H9 (cell line): Measurements from ENCODE around the gene NUPR1. TPM values are rescaled to one million over a fixed set of nuclear protein-coding genes. Genes with fewer than 3 reads are reported as not detected.
"Not testable (repeated sequence)": the region's sequence is repeated elsewhere in the genome, so short reads cannot be mapped to it uniquely, and the experiment has no call there.

ENCODE experiments used
- DNase-seq: peaks from one replicate; pipeline ENCODE4 v3.0.0-alpha.2; 2017
- H2AFZ ChIP-seq: one replicate; pipeline ENCODE4 v1.6.1; 2013; ENCODE audit warnings: mild to moderate bottlenecking, low read length, control low read depth, moderate library complexity
- H2AK5ac ChIP-seq: 2 replicates; pipeline ENCODE4 v1.6.1; 2013; ENCODE audit warnings: low read length, control low read depth, mixed read lengths; ENCODE audit not compliant: insufficient read length
- H2BK120ac ChIP-seq: one replicate; pipeline ENCODE4 v1.6.1; 2013; ENCODE audit warnings: low read depth, mild to moderate bottlenecking, low read length, control low read depth, inconsistent platforms; ENCODE audit not compliant: poor library complexity, severe bottlenecking
- H2BK12ac ChIP-seq: 2 replicates; pipeline ENCODE4 v1.6.1; 2013; ENCODE audit warnings: low read length, control low read depth, mixed read lengths, low read depth; ENCODE audit not compliant: insufficient read length
- H2BK15ac ChIP-seq: 2 replicates; pipeline ENCODE4 v1.6.1; 2013; ENCODE audit warnings: low read depth, low read length, control low read depth
- H2BK20ac ChIP-seq: one replicate; pipeline ENCODE4 v1.6.1; 2013; ENCODE audit warnings: low read depth, mild to moderate bottlenecking, low read length, control low read depth, inconsistent platforms; ENCODE audit not compliant: poor library complexity, severe bottlenecking
- H2BK5ac ChIP-seq: 2 replicates; pipeline ENCODE4 v1.6.1; 2013; ENCODE audit warnings: low read length, control low read depth, mixed read lengths; ENCODE audit not compliant: insufficient read length
- H3K14ac ChIP-seq: 2 replicates; pipeline ENCODE4 v1.6.1; 2013; ENCODE audit warnings: low read length, control low read depth; ENCODE audit not compliant: insufficient read depth
- H3K18ac ChIP-seq: 2 replicates; pipeline ENCODE4 v1.6.1; 2013; ENCODE audit warnings: low read depth, mild to moderate bottlenecking, mixed read lengths, low read length, control low read depth; ENCODE audit not compliant: insufficient read length
- H3K23ac ChIP-seq: 2 replicates; pipeline ENCODE4 v1.6.1; 2013; ENCODE audit warnings: low read length, control low read depth, mixed read lengths, low read depth; ENCODE audit not compliant: insufficient read length
- H3K23me2 ChIP-seq: 2 replicates; pipeline ENCODE4 v1.6.1; 2013; ENCODE audit warnings: low read depth, mild to moderate bottlenecking, mixed read lengths, low read length, control low read depth; ENCODE audit not compliant: insufficient read length, poor library complexity, severe bottlenecking
- H3K27ac ChIP-seq: 2 replicates; pipeline ENCODE4 v1.5.1; 2013; ENCODE audit warnings: low read length, control low read depth, mixed read lengths, low read depth; ENCODE audit not compliant: insufficient read length
- H3K27me3 ChIP-seq: 2 replicates; pipeline ENCODE4 v1.6.1; 2013; ENCODE audit warnings: low read length, control low read depth, inconsistent platforms; ENCODE audit not compliant: insufficient read depth
- H3K4ac ChIP-seq: 2 replicates; pipeline ENCODE4 v1.6.1; 2013; ENCODE audit warnings: low read depth, mild to moderate bottlenecking, control low read depth, inconsistent platforms, low read length, moderate library complexity
- H3K4me1 ChIP-seq: 2 replicates; pipeline ENCODE4 v1.6.1; 2013; ENCODE audit warnings: low read length, control low read depth, inconsistent platforms; ENCODE audit not compliant: insufficient read depth
- H3K4me2 ChIP-seq: 2 replicates; pipeline ENCODE4 v1.6.1; 2013; ENCODE audit warnings: low read length, control low read depth, mixed read lengths; ENCODE audit not compliant: insufficient read length, insufficient read depth
- H3K56ac ChIP-seq: 2 replicates; pipeline ENCODE4 v1.6.1; 2013; ENCODE audit warnings: low read depth, mild to moderate bottlenecking, mixed read lengths, low read length, control low read depth; ENCODE audit not compliant: insufficient read length
- H3K79me1 ChIP-seq: 2 replicates; pipeline ENCODE4 v1.6.1; 2013; ENCODE audit warnings: low read depth, mild to moderate bottlenecking, moderate library complexity, low read length, control low read depth, inconsistent platforms; ENCODE audit not compliant: insufficient read depth, poor library complexity, severe bottlenecking
- H3K79me2 ChIP-seq: 2 replicates; pipeline ENCODE4 v1.6.1; 2013; ENCODE audit warnings: low read length, control low read depth, inconsistent platforms; ENCODE audit not compliant: insufficient read depth
- H3K9ac ChIP-seq: 2 replicates; pipeline ENCODE4 v1.6.1; 2013; ENCODE audit warnings: low read length, control low read depth, mixed read lengths; ENCODE audit not compliant: insufficient read length; ENCODE audit errors: extremely low read depth
- H3K9me3 ChIP-seq: one replicate; pipeline ENCODE4 v1.6.1; 2013; ENCODE audit warnings: low read depth, low read length, inconsistent platforms; ENCODE audit not compliant: control insufficient read depth
- H3T11ph ChIP-seq: one replicate; pipeline ENCODE4 v1.6.1; 2013; ENCODE audit warnings: mild to moderate bottlenecking, low read length, control low read depth, inconsistent platforms
- H4K20me1 ChIP-seq: one replicate; pipeline ENCODE4 v1.6.1; 2013; ENCODE audit not compliant: control insufficient read depth, insufficient read length, insufficient read depth
- H4K5ac ChIP-seq: 2 replicates; pipeline ENCODE4 v1.6.1; 2013; ENCODE audit warnings: low read depth, mild to moderate bottlenecking, mixed read lengths, low read length, control low read depth; ENCODE audit not compliant: insufficient read length
- H4K8ac ChIP-seq: replicated peaks from 2 replicates; pipeline ENCODE4 v1.6.1; 2013; ENCODE audit warnings: low read length, control low read depth, mixed read lengths, low read depth; ENCODE audit not compliant: insufficient read length
- H4K91ac ChIP-seq: 2 replicates; pipeline ENCODE4 v1.6.1; 2013; ENCODE audit warnings: low read depth, mild to moderate bottlenecking, moderate library complexity, mixed read lengths, low read length, control low read depth; ENCODE audit not compliant: insufficient read length
- H3K27ac Mint-ChIP-seq, 3 experiments: 2 replicates in 2 of 3; 3 replicates in 1 of 3; pipeline ENCODE4 v1.8.0; 2020 to 2021; ENCODE audit warnings: mixed read lengths in 3 of 3, mild to moderate bottlenecking in 1 of 3, moderate library complexity in 1 of 3
- H3K27me3 Mint-ChIP-seq: 2 replicates; pipeline ENCODE4 v1.8.0; 2021; ENCODE audit warnings: low read depth, mild to moderate bottlenecking, moderate library complexity, mixed read lengths
- H3K36me3 Mint-ChIP-seq, 3 experiments: 2 replicates in 2 of 3; 3 replicates in 1 of 3; pipeline ENCODE4 v1.8.0; 2020 to 2021; ENCODE audit warnings: low read depth in 3 of 3, mixed read lengths in 3 of 3; ENCODE audit not compliant: insufficient read depth in 1 of 3
- H3K4me1 Mint-ChIP-seq, 2 experiments: 2 replicates each; pipeline ENCODE4 v1.8.0; 2020; ENCODE audit warnings: mixed read lengths in 2 of 2
- H3K4me3 Mint-ChIP-seq, 2 experiments: 2 replicates in 1 of 2; 3 replicates in 1 of 2; pipeline ENCODE4 v1.8.0; 2020 to 2021; ENCODE audit warnings: mild to moderate bottlenecking in 2 of 2, mixed read lengths in 2 of 2, moderate library complexity in 1 of 2
- H3K9me3 Mint-ChIP-seq, 2 experiments: 2 replicates in 1 of 2; 3 replicates in 1 of 2; pipeline ENCODE4 v1.8.0; 2020; ENCODE audit warnings: mild to moderate bottlenecking in 2 of 2, mixed read lengths in 2 of 2, moderate library complexity in 1 of 2
- CTCF ChIP-seq: fragments of 200-600 bp; sonication (generic); conservative IDR thresholded peaks from 3 replicates; pipeline ENCODE4 v1.8.0; 2021; ENCODE audit warnings: antibody characterized with exemption, mild to moderate bottlenecking
- WGBS: extraction: QIAGEN DNeasy Blood & Tissue Kit; methylation state at CpG from one replicate; pipeline ENCODE4 v1.1.7; 2013; ENCODE audit warnings: missing lambda C conversion rate, low lambda C conversion rate, mixed read lengths; ENCODE audit not compliant: insufficient read length; ENCODE audit errors: extremely low coverage; 5-methylcytosine and 5-hydroxymethylcytosine counted together
- total RNA-seq: library from RNA; stranded (reverse); gene quantifications from 2 replicates; pipeline ENCODE4 v1.2.1, GENCODE V29; 2021

NUPR1 gene
- total RNA-seq, 1 experiment from 2014 or later: 0.35 TPM

GRCh38 chr16:28501258-28502232 is 37.2 kb downstream of the NUPR1 start:
- Histone ChIP-seq H2BK20ac (no peak overlapping the region), H2BK120ac (no peak overlapping the region), H3K9me3 (no peaks in the 10 kb centered on the region), H3K56ac (no peak overlapping the region), H4K91ac (no peak overlapping the region), H2BK5ac (no peak overlapping the region), H3K79me2 (no peaks in the 10 kb centered on the region), H3K23ac (no peak overlapping the region), H3K27ac (no peak overlapping the region), H2BK15ac (no peak overlapping the region), H3K9ac (no peak overlapping the region), H3K23me2 (no peaks in the 10 kb centered on the region), H3K4me2 (no peak overlapping the region), H3K18ac (no peak overlapping the region), H4K8ac (no peak overlapping the region), H3K4ac (no peak overlapping the region), H3K4me1 (no peaks in the 10 kb centered on the region), H3T11ph (no peak overlapping the region), H3K27me3 (no peaks in the 10 kb centered on the region), H2AFZ (no peak overlapping the region), H3K14ac (no peak overlapping the region), H2AK5ac (no peak overlapping the region), H2BK12ac (no peak overlapping the region), H3K79me1 (no peaks in the 10 kb centered on the region), H4K5ac (peak overlapping the region; percentile 20), H4K20me1 (no peaks in the 10 kb centered on the region)
- no peak overlapping the region for H3K27ac Mint-ChIP-seq
- no CpG with 5 or more reads among the region's 19 CpGs for WGBS
- no peaks in the 10 kb centered on the region for H3K9me3 Mint-ChIP-seq
- no peaks in the 10 kb centered on the region for H3K36me3 Mint-ChIP-seq
- H3K4me1 Mint-ChIP-seq: 0 out of 4 replicates have a peak, but pooled peaks cover 0 to 2% of the 10 kb centered on the region in 2 experiments
- peaks cover 19% of the 10 kb centered on the region for H3K27me3 Mint-ChIP-seq
- TF ChIP-seq CTCF: no peak
- no peak overlapping the region for H3K4me3 Mint-ChIP-seq
- no peak for DNase-seq

DNA sequence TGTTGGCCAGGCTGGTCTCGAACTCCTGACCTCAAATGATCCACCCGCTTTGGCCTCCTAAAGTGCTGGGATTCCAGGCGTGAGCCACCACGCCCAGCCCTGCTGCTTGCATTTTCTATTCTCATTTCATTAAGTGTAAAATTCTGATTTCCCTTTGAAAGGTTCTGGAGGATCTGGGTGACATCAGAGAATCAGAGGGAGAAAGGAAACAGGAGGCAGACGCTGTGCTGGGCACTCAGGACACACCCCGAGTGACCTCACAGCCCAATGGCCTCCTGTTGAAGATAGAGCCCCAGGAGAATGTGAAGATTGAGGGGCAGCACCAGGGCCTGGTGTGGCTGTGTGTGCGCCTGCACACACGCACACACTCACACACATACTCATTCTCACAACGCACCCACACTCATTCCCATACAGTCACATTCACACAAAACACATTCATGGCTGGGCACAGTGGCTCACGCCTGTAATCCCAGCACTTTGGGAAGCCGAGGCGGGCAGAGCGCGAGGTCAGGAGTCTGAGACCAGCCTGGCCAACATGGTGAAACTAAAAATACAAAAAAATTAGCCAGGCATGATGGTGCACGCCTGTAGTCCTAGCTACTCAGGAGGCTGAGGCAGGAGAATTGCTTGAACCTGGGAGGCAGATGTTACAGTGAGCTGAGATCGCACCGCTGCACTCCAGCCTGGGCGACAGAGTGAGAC is 38.1 kb downstream of the NUPR1 start:
- Mint-ChIP-seq H3K27ac (peak overlapping the region in 1 of 3 experiments; percentile 59; a peak in 1 of 7 replicates), H3K27me3 (peaks cover 17% of the 10 kb centered on the region)
- not testable (repeated sequence) for H3K27me3 ChIP-seq, H3K4me3 Mint-ChIP-seq, H3K79me1 ChIP-seq, H4K91ac ChIP-seq, H2BK120ac ChIP-seq, H2BK20ac ChIP-seq, H4K5ac ChIP-seq, H3K36me3 Mint-ChIP-seq, H3K14ac ChIP-seq, H3K56ac ChIP-seq, H3K4me1 ChIP-seq, H2BK5ac ChIP-seq, H2AFZ ChIP-seq, H3K4me1 Mint-ChIP-seq, H3K23ac ChIP-seq, H3K9ac ChIP-seq, H3K9me3 Mint-ChIP-seq, H2BK12ac ChIP-seq, H3K18ac ChIP-seq, H3K4me2 ChIP-seq, H3T11ph ChIP-seq, H3K4ac ChIP-seq, H2BK15ac ChIP-seq, H2AK5ac ChIP-seq, H4K20me1 ChIP-seq, H3K23me2 ChIP-seq, H3K79me2 ChIP-seq, DNase-seq, H4K8ac ChIP-seq, H3K9me3 ChIP-seq, H3K27ac ChIP-seq
- WGBS: no CpG with 5 or more reads among the region's 18 CpGs
